ENCODE results near the gene CADM1. TPM values are rescaled to one million over a fixed set of nuclear protein-coding genes. Genes with fewer than 3 reads are reported as not detected.

CADM1 gene
- total and polyA plus RNA-seq, 2 experiments from 2014 or later = 16.5 to 18.0 TPM

DNA sequence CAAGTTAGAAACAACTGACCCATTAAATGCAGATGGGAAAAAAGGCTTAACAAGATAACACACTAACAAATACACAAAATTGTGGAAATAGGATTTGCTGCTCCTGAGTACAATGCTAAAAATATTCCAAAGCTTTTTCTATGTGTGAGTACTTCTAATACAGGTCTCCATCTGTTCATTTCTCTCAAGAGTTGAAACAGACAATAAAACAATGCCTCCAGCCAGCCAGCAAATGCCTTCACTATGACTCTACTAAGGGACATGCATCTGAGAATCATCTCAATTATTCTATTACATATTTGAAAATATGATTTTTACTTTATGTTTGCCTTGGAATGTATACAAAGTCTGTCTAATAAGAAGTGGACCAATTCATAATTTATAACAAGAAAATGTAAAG lies 119.0 kb downstream of the CADM1 start (continued):
- TF ChIP-seq, protein P1, sequence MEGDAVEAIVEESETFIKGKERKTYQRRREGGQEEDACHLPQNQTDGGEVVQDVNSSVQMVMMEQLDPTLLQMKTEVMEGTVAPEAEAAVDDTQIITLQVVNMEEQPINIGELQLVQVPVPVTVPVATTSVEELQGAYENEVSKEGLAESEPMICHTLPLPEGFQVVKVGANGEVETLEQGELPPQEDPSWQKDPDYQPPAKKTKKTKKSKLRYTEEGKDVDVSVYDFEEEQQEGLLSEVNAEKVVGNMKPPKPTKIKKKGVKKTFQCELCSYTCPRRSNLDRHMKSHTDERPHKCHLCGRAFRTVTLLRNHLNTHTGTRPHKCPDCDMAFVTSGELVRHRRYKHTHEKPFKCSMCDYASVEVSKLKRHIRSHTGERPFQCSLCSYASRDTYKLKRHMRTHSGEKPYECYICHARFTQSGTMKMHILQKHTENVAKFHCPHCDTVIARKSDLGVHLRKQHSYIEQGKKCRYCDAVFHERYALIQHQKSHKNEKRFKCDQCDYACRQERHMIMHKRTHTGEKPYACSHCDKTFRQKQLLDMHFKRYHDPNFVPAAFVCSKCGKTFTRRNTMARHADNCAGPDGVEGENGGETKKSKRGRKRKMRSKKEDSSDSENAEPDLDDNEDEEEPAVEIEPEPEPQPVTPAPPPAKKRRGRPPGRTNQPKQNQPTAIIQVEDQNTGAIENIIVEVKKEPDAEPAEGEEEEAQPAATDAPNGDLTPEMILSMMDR (conservative IDR thresholded peaks at IDR 0.05; ENCODE audit: low read depth in 2 of 2) = no peak

GRCh38 chr11:115384236-115384635 lies 120.0 kb downstream of the CADM1 start:
- H3K27ac ChIP-seq (ENCODE audit: low read depth) = no peak overlapping the region
- no peaks in the 10 kb centered on the region for H3K9me2 ChIP-seq (ENCODE audit: insufficient read depth)
- DNase-seq (ENCODE audit: low spot score) (no peak), ATAC-seq (no peak)
- peaks cover 70% of the 10 kb centered on the region for H3K27me3 Mint-ChIP-seq (ENCODE audit: insufficient read depth, low read depth, poor library complexity)
- no peaks in the 10 kb centered on the region for H3K79me2 ChIP-seq (replicated peaks; ENCODE audit: insufficient read depth)
- no peaks in the 10 kb centered on the region for H3K36me3 Mint-ChIP-seq (ENCODE audit: low read depth)
- H3K4me1 ChIP-seq (ENCODE audit: insufficient read depth) = peaks cover 16% of the 10 kb centered on the region
- H3K36me3 ChIP-seq (ENCODE audit: insufficient read depth) = no peaks in the 10 kb centered on the region
- TF ChIP-seq, protein P1 (conservative IDR thresholded peaks at IDR 0.05; ENCODE audit: low read depth in 2 of 2) = no peak
- TF ChIP-seq REST (IDR thresholded peaks at IDR 0.05; ENCODE audit: unreplicated experiment) (no peak), JUNB (IDR thresholded peaks at IDR 0.05; ENCODE audit: unreplicated experiment) (no peak), POLR2AphosphoS5 (IDR thresholded peaks at IDR 0.05; ENCODE audit: low read depth) (no peak), ZNF462 (CRISPR knock-in tag; IDR thresholded peaks at IDR 0.05) (no peak), STAT1 (IDR thresholded peaks at IDR 0.05; ENCODE audit: unreplicated experiment) (no peak), CREB1 (CRISPR knock-in tag; IDR thresholded peaks at IDR 0.05; ENCODE audit: low read depth) (no peak), ZNF331 (CRISPR knock-in tag; IDR thresholded peaks at IDR 0.05; ENCODE audit: low read depth) (no peak), EZH2phosphoT487 (IDR thresholded peaks at IDR 0.05; ENCODE audit: unreplicated experiment) (no peak), NANOG (IDR thresholded peaks at IDR 0.05; ENCODE audit: borderline replicate concordance) (no peak), ZNF114 (CRISPR knock-in tag; IDR thresholded peaks at IDR 0.05) (no peak)
- peaks cover 7% of the 10 kb centered on the region; the same call in 2 of the 3 replicates for H3K4me1 Mint-ChIP-seq
- H3K4me3 Mint-ChIP-seq = no peak overlapping the region
- H3K4me3 ChIP-seq = no peak overlapping the region
- no peak overlapping the region for H2AFZ ChIP-seq
- H3F3A ChIP-seq (replicated peaks; ENCODE audit: low read depth) = no peaks in the 10 kb centered on the region
- no peak overlapping the region for H3K4me2 ChIP-seq
- H3K27ac Mint-ChIP-seq = no peak overlapping the region
- peaks cover 42% of the 10 kb centered on the region for H4K20me1 ChIP-seq (replicated peaks; ENCODE audit: insufficient read depth)
- H3K27me3 ChIP-seq (ENCODE audit: insufficient read depth) = peaks cover 81% of the 10 kb centered on the region
- H3K9me3 Mint-ChIP-seq = no peaks in the 10 kb centered on the region
